ENCODE data around the gene CCDC14.
A peak's percentile ranks its signal among the peaks of the same experiment; 100 is the strongest.

Gene CCDC14

GRCh38 chr3:123883701-123884202, 77.3 kb downstream of the CCDC14 start:
- H3K36me3 ChIP-seq (ENCODE audit: low read depth), result no peaks in the 10 kb centered on the region
- peak overlapping the region; percentile 44 for H3K4me3 ChIP-seq (ENCODE audit: severe bottlenecking)
- H3K27me3 ChIP-seq (ENCODE audit: insufficient read depth, poor library complexity, severe bottlenecking), result no peaks in the 10 kb centered on the region
- TF ChIP-seq, protein P1, sequence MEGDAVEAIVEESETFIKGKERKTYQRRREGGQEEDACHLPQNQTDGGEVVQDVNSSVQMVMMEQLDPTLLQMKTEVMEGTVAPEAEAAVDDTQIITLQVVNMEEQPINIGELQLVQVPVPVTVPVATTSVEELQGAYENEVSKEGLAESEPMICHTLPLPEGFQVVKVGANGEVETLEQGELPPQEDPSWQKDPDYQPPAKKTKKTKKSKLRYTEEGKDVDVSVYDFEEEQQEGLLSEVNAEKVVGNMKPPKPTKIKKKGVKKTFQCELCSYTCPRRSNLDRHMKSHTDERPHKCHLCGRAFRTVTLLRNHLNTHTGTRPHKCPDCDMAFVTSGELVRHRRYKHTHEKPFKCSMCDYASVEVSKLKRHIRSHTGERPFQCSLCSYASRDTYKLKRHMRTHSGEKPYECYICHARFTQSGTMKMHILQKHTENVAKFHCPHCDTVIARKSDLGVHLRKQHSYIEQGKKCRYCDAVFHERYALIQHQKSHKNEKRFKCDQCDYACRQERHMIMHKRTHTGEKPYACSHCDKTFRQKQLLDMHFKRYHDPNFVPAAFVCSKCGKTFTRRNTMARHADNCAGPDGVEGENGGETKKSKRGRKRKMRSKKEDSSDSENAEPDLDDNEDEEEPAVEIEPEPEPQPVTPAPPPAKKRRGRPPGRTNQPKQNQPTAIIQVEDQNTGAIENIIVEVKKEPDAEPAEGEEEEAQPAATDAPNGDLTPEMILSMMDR (IDR thresholded peaks at IDR 0.05; ENCODE audit: poor library complexity, severe bottlenecking), result no peak
- no peak overlapping the region for H3K27ac ChIP-seq (ENCODE audit: poor library complexity, severe bottlenecking)
- ATAC-seq (ENCODE audit: low read depth), result no peak
- DNase-seq (ENCODE audit: low spot score), result no peak
- H3K9me3 ChIP-seq (ENCODE audit: severe bottlenecking), result no peaks in the 10 kb centered on the region
- peaks cover 2% of the 10 kb centered on the region for H3K4me1 ChIP-seq (ENCODE audit: insufficient read depth, poor library complexity, severe bottlenecking)

- no peaks in the 10 kb centered on the region for H3K9me3 ChIP-seq (ENCODE audit: severe bottlenecking)
- no peak overlapping the region for H3K4me3 ChIP-seq (ENCODE audit: severe bottlenecking)
- TF ChIP-seq, protein P1 (IDR thresholded peaks at IDR 0.05; ENCODE audit: poor library complexity, severe bottlenecking), result no peak
- H3K27ac ChIP-seq (ENCODE audit: poor library complexity, severe bottlenecking), result no peak overlapping the region
- no peaks in the 10 kb centered on the region for H3K36me3 ChIP-seq (ENCODE audit: low read depth)
- peaks cover 2% of the 10 kb centered on the region for H3K4me1 ChIP-seq (ENCODE audit: insufficient read depth, poor library complexity, severe bottlenecking)
- no peaks in the 10 kb centered on the region for H3K27me3 ChIP-seq (ENCODE audit: insufficient read depth, poor library complexity, severe bottlenecking)
- DNase-seq (ENCODE audit: low spot score) (no peak), ATAC-seq (ENCODE audit: low read depth) (no peak)
Observed at GRCh38 chr3:123883111-123883510, 77.9 kb downstream of the CCDC14 start.

GRCh38 chr3:123881771-123882170, 79.3 kb downstream of the CCDC14 start:
- no peak for ATAC-seq (ENCODE audit: low read depth)
- no peak overlapping the region for H3K27ac ChIP-seq (ENCODE audit: poor library complexity, severe bottlenecking)
- TF ChIP-seq, protein P1 (IDR thresholded peaks at IDR 0.05; ENCODE audit: poor library complexity, severe bottlenecking), result no peak
- H3K9me3 ChIP-seq (ENCODE audit: severe bottlenecking), result no peaks in the 10 kb centered on the region
- peaks cover 2% of the 10 kb centered on the region for H3K4me1 ChIP-seq (ENCODE audit: insufficient read depth, poor library complexity, severe bottlenecking)
- H3K36me3 ChIP-seq (ENCODE audit: low read depth), result no peaks in the 10 kb centered on the region
- no peak overlapping the region for H3K4me3 ChIP-seq (ENCODE audit: severe bottlenecking)
- DNase-seq (ENCODE audit: low spot score), result no peak
- H3K27me3 ChIP-seq (ENCODE audit: insufficient read depth, poor library complexity, severe bottlenecking), result no peaks in the 10 kb centered on the region

GRCh38 chr3:123880998-123881561, 79.9 kb downstream of the CCDC14 start:
- Histone ChIP-seq H3K4me1 (ENCODE audit: insufficient read depth, poor library complexity, severe bottlenecking) (peaks cover 2% of the 10 kb centered on the region), H3K36me3 (ENCODE audit: low read depth) (no peaks in the 10 kb centered on the region), H3K4me3 (ENCODE audit: severe bottlenecking) (no peak overlapping the region), H3K27ac (ENCODE audit: poor library complexity, severe bottlenecking) (no peak overlapping the region), H3K9me3 (ENCODE audit: severe bottlenecking) (no peaks in the 10 kb centered on the region), H3K27me3 (ENCODE audit: insufficient read depth, poor library complexity, severe bottlenecking) (no peaks in the 10 kb centered on the region)
- no peak for DNase-seq (ENCODE audit: low spot score)
- no peak for ATAC-seq (ENCODE audit: low read depth)
- TF ChIP-seq, protein P1 (IDR thresholded peaks at IDR 0.05; ENCODE audit: poor library complexity, severe bottlenecking), result peak; percentile 45

DNA sequence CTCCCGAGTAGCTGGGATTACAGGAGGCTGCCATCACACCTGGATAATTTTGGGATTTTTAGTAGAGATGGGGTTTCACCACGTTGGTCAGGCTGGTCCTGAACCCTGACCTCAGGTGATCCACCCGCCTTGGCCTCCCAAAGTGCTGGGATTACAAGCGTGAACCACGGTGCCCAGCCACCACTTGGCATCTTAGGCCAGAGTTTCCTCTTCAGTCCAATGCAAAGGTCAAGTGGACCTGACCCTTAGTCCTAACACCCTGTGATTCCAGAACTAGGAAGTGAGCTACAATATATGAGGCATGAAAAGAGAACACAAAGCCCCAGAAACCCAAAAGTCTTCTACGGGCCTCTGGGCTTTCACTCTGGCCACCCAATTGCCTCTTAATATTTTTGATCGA, 82.2 kb downstream of the CCDC14 start:
- Histone ChIP-seq H3K27me3 (ENCODE audit: insufficient read depth, poor library complexity, severe bottlenecking) (no peaks in the 10 kb centered on the region), H3K4me3 (ENCODE audit: severe bottlenecking) (no peak overlapping the region), H3K9me3 (ENCODE audit: severe bottlenecking) (no peaks in the 10 kb centered on the region), H3K36me3 (ENCODE audit: low read depth) (peaks cover 3% of the 10 kb centered on the region; the same call in 1 of the 2 replicates), H3K4me1 (ENCODE audit: insufficient read depth, poor library complexity, severe bottlenecking) (no peaks in the 10 kb centered on the region), H3K27ac (ENCODE audit: poor library complexity, severe bottlenecking) (no peak overlapping the region)
- ATAC-seq (ENCODE audit: low read depth), result no peak
- TF ChIP-seq, protein P1 (IDR thresholded peaks at IDR 0.05; ENCODE audit: poor library complexity, severe bottlenecking), result no peak
- DNase-seq (ENCODE audit: low spot score), result no peak

All from RWPE2 (cell line).